Stimulated activated effector memory CD8-positive, alpha-beta T cell treated with anti-CD3 and anti-CD28 coated beads, Interleukin-12 subunit alpha, Interleukin-12 subunit beta, amount 100 ng/mL, for 72 hours (primary cell): ENCODE data around the gene DDX41.
"Not testable (repeated sequence)": the region's sequence is repeated elsewhere in the genome, so short reads cannot be mapped to it uniquely, and the experiment has no call there.

ENCODE experiments used
- ATAC-seq: fragments of 150-1000 bp; cut with Tn5 transposase; 2 replicates; pipeline ENCODE4 v1.10.0; 2021
- DNase-seq, 2 donors: peaks; one replicate each; pipeline ENCODE4 v3.0.0; 2021 to 2022; ENCODE audit warnings: low spot score in 2 of 2
- H3K27ac Mint-ChIP-seq: one replicate; pipeline ENCODE4 v1.8.0; 2022; ENCODE audit warnings: mild to moderate bottlenecking, mixed read lengths
- H3K36me3 Mint-ChIP-seq: one replicate; pipeline ENCODE4 v1.8.0; 2022; ENCODE audit warnings: mild to moderate bottlenecking, mixed read lengths
- H3K4me1 Mint-ChIP-seq: one replicate; pipeline ENCODE4 v1.8.0; 2022; ENCODE audit warnings: mixed read lengths
- H3K4me3 Mint-ChIP-seq: one replicate; pipeline ENCODE4 v1.8.0; 2022; ENCODE audit warnings: mild to moderate bottlenecking, mixed read lengths
- H3K9me3 Mint-ChIP-seq: one replicate; pipeline ENCODE4 v1.8.0; 2022; ENCODE audit warnings: mixed read lengths

DDX41 gene

DNA sequence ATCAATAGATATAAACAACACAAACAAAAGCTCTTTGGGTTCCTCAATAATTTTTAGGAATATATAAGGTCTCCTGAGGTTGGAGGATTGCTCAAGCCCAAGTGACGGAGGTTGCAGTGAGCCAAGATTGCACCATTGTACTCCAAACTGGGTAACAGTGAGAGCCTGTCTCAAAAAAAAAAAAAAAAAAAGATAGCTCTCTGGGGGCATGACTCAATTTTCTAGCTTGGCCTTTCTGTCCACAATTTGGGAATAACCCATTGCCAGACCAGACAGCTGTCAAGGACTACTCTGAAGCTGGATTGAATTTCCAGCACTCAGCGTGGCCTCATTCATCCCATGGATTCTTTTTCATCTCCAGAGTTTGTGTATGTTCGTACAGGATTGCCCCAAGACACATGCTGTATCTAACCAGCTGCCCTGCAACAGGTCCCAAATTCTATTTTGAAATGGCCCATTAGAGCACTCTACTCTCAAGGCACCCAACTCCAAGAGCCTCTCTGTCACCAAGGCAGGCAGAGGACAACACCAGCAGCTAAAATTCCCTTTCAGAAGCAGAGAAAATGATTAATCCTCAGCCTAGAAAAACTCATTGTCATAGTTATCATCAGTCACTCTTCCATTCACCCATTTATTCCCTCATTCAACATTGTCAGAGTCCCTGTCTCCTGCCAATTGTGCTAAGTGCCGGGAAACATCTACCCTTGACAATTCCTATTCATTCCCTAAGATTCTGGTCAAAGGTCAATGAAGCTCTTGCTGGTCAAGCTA, 28.9 kb upstream of the DDX41 start:
- Mint-ChIP-seq H3K4me1 (peaks cover 20% of the 10 kb centered on the region), H3K4me3 (no peak overlapping the region), H3K27ac (no peak overlapping the region), H3K9me3 (no peaks in the 10 kb centered on the region), H3K36me3 (peaks cover 26% of the 10 kb centered on the region)
- no peak for ATAC-seq
- DNase-seq: no peak

- H3K36me3 Mint-ChIP-seq: peaks cover 37% of the 10 kb centered on the region
- H3K9me3 Mint-ChIP-seq: no peaks in the 10 kb centered on the region
- H3K27ac Mint-ChIP-seq: peak overlapping the region; percentile 41
- no peak overlapping the region for H3K4me3 Mint-ChIP-seq
- peaks cover 20% of the 10 kb centered on the region for H3K4me1 Mint-ChIP-seq
- ATAC-seq (no peak), DNase-seq (no peak)
These were observed 26.2 kb upstream of the DDX41 start for GRCh38 chr5:177542816-177543465.

GRCh38 chr5:177540438-177540837, 23.7 kb upstream of the DDX41 start:
- H3K4me1 Mint-ChIP-seq: peaks cover 9% of the 10 kb centered on the region
- no peak overlapping the region for H3K27ac Mint-ChIP-seq
- ATAC-seq (no peak), DNase-seq (no peak)
- H3K36me3 Mint-ChIP-seq: peaks cover 54% of the 10 kb centered on the region
- H3K9me3 Mint-ChIP-seq: no peaks in the 10 kb centered on the region
- H3K4me3 Mint-ChIP-seq: no peak overlapping the region

DNA sequence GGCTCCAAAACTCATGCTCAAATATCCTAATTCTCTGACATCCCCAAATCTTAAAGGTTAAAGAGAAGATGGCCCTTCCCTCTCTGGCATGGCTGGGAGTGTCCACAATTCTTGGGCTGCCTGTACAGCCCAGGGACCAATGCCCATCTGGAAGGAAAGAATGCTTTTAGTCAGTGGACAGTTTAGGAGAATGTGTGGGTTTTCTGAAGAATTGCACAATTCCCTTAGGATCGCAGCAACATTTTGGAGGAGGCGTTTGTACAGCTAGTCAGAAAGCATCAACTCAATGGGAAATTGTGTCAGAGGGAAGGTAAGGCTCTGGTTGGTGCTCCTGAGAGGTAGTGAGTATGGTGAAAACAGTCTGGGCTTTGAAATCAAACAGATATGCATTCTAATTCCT, 22.6 kb upstream of the DDX41 start:
- H3K27ac Mint-ChIP-seq: peak overlapping the region; percentile 40
- H3K9me3 Mint-ChIP-seq: no peaks in the 10 kb centered on the region
- H3K4me3 Mint-ChIP-seq: no peak overlapping the region
- peaks cover 9% of the 10 kb centered on the region for H3K4me1 Mint-ChIP-seq
- DNase-seq: no peak
- peaks cover 64% of the 10 kb centered on the region for H3K36me3 Mint-ChIP-seq
- no peak for ATAC-seq

- H3K9me3 Mint-ChIP-seq: no peaks in the 10 kb centered on the region
- DNase-seq: no peak
- peaks cover 9% of the 10 kb centered on the region for H3K4me1 Mint-ChIP-seq
- no peak for ATAC-seq
- no peak overlapping the region for H3K27ac Mint-ChIP-seq
- no peak overlapping the region for H3K4me3 Mint-ChIP-seq
- peaks cover 70% of the 10 kb centered on the region for H3K36me3 Mint-ChIP-seq
These were observed 22.1 kb upstream of the DDX41 start for GRCh38 chr5:177538876-177539275.

DNA sequence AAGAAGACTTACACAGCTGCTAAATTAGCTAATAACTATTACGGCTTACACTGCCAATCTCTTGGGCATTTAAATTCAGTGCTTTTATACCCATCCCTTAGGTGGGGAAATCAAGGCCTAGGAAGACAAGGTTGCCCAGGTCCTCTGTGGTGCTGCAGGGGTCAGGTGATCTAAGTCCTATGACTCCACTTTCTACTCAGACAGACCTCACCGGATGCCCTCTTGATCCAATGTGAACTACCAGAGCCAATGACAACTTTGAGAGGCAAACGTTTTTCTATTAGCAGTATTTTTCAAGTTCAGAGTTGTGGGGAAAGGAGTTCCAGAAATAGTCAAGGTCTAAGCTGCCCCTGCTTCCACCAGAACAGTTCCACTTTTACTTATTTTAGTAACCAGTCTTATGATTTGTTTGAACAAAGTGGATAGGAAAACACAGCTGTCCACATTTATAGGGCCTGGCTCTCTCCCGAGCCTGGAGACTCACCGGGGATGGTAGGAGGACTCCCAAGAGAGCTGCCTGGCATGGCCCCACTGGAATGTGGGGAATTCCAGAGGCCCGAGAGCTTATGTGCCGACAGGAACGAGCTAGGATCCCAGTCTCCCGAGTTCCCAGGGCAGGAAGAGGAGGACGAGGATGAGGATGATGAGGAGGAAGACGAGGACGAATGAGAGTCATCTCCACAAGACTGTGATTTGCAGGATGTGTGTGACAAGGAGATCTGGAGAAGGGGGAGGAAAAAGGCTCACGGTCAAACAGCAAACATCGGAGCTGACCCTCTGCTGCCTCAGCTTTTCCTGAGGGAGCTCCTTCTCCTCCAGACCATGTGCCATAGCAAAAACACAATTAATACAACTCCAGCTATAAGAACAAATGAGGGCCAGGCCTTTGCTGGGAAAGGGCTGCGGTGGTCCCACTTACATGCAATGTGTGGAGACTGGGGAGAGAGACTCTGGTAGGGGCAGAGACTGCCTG, 20.9 kb upstream of the DDX41 start:
- H3K27ac Mint-ChIP-seq: peak overlapping the region; percentile 86
- H3K36me3 Mint-ChIP-seq: peaks cover 80% of the 10 kb centered on the region

DNA sequence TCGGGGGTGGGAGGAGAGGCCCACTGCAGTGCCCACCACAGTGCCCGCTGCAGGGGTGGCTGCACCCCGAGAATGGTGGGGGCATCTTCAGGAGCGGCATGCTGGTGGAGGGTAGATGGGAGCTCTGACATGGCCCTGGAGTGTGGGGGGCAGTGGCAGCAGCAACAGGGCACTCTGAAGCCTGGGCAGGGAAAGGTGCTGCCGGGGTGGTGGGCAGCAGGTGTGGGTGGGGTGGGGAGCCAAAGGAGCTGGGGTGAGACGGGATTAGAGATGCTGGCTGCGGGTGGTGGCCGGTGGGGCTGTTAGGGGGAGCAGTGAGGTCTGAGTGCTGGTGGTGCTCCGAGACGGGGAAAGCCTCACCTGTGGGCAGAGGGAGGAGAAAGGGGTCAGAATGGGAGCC, 19.6 kb upstream of the DDX41 start:
- no peak for ATAC-seq
- DNase-seq: no peak
- Mint-ChIP-seq H3K27ac (no peak overlapping the region), H3K4me3 (no peak overlapping the region), H3K9me3 (no peaks in the 10 kb centered on the region), H3K36me3 (peaks cover 81% of the 10 kb centered on the region), H3K4me1 (no peaks in the 10 kb centered on the region)

More for the DNA sequence above, 20.9 kb upstream of the DDX41 start:
- no peaks in the 10 kb centered on the region for H3K9me3 Mint-ChIP-seq
- ATAC-seq (no peak), DNase-seq (no peak)
- no peak overlapping the region for H3K4me3 Mint-ChIP-seq
- H3K4me1 Mint-ChIP-seq: peaks cover 6% of the 10 kb centered on the region

GRCh38 chr5:177535125-177535524, 18.4 kb upstream of the DDX41 start:
- Mint-ChIP-seq H3K9me3 (no peaks in the 10 kb centered on the region), H3K27ac (no peak overlapping the region), H3K4me3 (no peak overlapping the region), H3K36me3 (peaks cover 86% of the 10 kb centered on the region), H3K4me1 (peaks cover 6% of the 10 kb centered on the region)
- DNase-seq (no peak), ATAC-seq (no peak)

DNA sequence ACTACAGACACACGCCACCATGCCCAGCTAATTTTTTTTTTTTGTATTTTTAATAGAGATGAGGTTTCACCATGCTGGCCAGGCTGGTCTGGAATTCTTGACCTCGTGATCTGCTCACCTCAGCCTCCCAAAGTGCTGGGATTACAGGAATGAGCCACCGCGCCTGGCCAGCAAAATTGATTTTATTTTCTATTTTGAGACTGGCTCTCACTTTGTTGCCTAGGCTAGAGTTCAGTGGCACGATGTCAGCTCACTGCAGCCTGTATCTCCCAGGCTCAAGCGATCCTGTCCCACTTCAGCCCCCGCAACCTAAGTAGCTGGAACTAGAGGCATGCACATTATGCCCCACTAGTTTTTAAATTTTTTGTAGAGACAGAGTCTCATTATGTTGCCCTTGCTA, 17.7 kb upstream of the DDX41 start:
- peaks cover 86% of the 10 kb centered on the region for H3K36me3 Mint-ChIP-seq
- not testable (repeated sequence) for H3K4me1 Mint-ChIP-seq, H3K27ac Mint-ChIP-seq, H3K9me3 Mint-ChIP-seq, ATAC-seq, H3K4me3 Mint-ChIP-seq, DNase-seq

DNA sequence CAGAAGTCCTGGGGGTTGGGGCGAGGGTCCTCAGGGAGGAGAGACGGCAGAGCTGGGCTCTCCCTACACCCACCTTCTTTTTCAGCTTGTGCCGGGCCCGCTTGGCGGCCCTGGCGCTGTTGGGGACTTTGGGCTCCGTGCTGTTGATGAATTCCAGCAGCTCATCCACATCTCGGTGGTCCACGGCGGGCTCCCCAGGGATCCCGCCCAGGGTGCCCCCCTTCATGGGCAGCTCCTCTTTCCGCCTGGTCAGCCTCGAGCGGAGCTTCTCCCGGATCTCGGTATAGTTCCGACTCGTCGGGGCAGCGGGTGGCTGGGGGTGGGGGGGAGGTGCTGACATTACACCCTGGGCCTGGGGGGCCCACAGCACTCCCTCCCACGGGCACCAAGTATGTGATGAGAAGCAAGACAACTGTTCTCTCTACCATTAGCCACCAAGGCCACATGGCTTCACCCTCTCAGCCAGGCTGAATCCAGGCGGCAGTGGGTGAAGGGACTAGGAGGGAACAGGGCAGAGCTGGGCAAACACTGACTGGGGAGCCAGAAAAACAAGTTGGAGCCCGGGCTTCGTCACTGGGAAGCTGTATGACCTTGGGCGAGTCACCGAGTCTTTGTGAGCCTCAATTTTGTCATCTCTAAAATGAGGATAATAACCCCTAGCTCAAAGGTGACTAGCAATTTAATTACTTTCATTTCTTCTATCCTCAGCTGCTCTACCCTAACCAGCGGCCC, 14.6 kb upstream of the DDX41 start:
- peaks cover 59% of the 10 kb centered on the region for H3K36me3 Mint-ChIP-seq
- H3K27ac Mint-ChIP-seq: peak overlapping the region; percentile 83
- DNase-seq (no peak), ATAC-seq (no peak)
- H3K4me3 Mint-ChIP-seq: no peak overlapping the region
- peaks cover 6% of the 10 kb centered on the region for H3K4me1 Mint-ChIP-seq
- no peaks in the 10 kb centered on the region for H3K9me3 Mint-ChIP-seq

- ATAC-seq (no peak), DNase-seq (no peak)
- Mint-ChIP-seq H3K4me1 (peaks cover 6% of the 10 kb centered on the region), H3K9me3 (no peaks in the 10 kb centered on the region), H3K27ac (peak overlapping the region; percentile 83), H3K36me3 (peaks cover 54% of the 10 kb centered on the region), H3K4me3 (no peak overlapping the region)
These were observed 13.9 kb upstream of the DDX41 start for GRCh38 chr5:177530638-177531037.

DNA sequence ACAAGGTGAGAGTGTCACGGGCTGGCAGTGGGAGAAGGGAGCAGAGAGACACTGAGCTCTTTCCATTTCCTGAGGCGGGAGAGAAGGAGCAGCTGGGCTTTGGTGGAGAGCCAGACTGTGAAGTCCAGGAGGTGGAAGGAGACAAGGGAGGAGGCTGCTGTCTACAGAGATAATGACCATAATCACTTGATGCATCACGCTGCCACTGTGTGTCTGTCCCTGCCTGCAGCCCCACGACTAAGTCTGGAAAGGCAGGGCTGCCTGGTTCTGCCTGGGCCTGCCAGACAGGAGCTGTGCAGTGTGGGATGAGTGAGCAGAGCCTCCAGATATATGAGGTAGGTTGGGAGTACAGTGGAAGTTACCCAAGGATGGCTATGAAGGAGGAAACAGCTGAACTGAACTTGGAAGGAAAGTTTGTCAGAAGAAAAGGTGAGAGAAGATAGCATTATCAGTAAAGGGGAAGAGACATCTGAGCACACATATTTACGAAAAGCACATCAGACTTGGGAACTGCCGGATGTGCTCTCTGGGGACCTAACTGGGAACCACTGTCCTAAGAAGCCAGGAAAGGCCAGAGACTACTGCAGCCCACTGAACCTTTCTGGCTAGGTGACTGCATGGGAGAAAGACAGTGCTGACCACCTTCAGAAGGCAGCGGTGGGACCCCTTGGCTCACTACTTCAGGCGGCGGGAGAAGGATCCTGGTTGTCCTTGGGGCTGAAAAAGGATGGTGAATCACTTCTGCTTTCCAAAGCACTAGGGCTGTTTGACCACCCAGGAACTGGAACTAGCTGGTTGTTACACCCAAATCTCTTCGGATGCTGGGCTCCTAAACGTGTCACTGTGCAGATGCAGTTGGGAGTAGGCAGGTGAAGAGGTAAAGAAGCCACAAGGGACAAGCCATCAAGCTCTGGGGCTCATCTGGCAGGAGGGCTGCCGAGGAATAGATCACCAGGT, 12.8 kb upstream of the DDX41 start:
- Mint-ChIP-seq H3K27ac (peak overlapping the region; percentile 83), H3K9me3 (no peaks in the 10 kb centered on the region), H3K4me3 (no peak overlapping the region), H3K36me3 (peaks cover 51% of the 10 kb centered on the region), H3K4me1 (peaks cover 6% of the 10 kb centered on the region)
- no peak for ATAC-seq
- no peak for DNase-seq

DNA sequence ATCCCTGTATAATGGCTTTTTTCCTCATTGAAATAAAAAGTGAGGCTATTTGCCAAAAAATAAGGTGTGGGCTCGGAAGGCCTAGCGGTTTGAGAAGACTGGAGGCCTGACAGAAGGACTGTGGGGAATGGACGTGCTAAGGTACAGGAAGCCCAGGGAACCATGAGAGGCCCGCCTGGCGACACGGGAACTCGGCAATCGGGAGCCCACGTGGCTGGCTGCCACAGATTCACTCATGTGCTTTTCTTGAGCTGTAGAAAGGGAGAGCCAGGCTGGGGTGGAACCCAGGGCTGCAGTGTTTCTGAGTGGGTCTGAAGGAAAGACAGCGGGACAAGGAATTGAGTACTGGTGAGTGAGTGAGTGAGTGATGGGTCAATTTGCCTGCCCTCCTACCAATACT, 11.9 kb upstream of the DDX41 start:
- Mint-ChIP-seq H3K4me3 (no peak overlapping the region), H3K36me3 (peaks cover 50% of the 10 kb centered on the region), H3K4me1 (peaks cover 6% of the 10 kb centered on the region), H3K9me3 (no peaks in the 10 kb centered on the region), H3K27ac (no peak overlapping the region)
- no peak for ATAC-seq
- DNase-seq: no peak

- no peak overlapping the region for H3K27ac Mint-ChIP-seq
- no peak for DNase-seq
- H3K4me3 Mint-ChIP-seq: no peak overlapping the region
- ATAC-seq: no peak
- no peaks in the 10 kb centered on the region for H3K9me3 Mint-ChIP-seq
- peaks cover 49% of the 10 kb centered on the region for H3K36me3 Mint-ChIP-seq
- H3K4me1 Mint-ChIP-seq: peaks cover 6% of the 10 kb centered on the region
These were observed 10.8 kb upstream of the DDX41 start for GRCh38 chr5:177527595-177527994.
